ENCODE results near the gene GNG7. TPM values are rescaled to one million over a fixed set of nuclear protein-coding genes. Genes with fewer than 3 reads are reported as not detected.

Gene GNG7
- total RNA-seq, 1 experiment from 2014 or later, result 0.87 TPM

- intact Hi-C loops (cut with micrococcal nuclease; ENCODE audit: unreplicated experiment), result no loop called here
- CTCF ChIA-PET, result no interaction called here
- no peaks in the 10 kb centered on the region for H3K27me3 Mint-ChIP-seq (ENCODE audit: unreplicated experiment)
- no peak overlapping the region for H3K4me3 Mint-ChIP-seq (ENCODE audit: low read depth, unreplicated experiment)
- no peak overlapping the region for H3K27ac Mint-ChIP-seq (ENCODE audit: unreplicated experiment)
- DNase-seq, result no peak
- H3K36me3 Mint-ChIP-seq (ENCODE audit: insufficient read depth, unreplicated experiment), result peaks cover 6% of the 10 kb centered on the region
- H3K4me1 Mint-ChIP-seq (ENCODE audit: low read depth, unreplicated experiment), result peaks cover 13% of the 10 kb centered on the region
- BruUV-seq (replicated peaks), result no TSS peak
- H3K9me3 Mint-ChIP-seq (ENCODE audit: low read depth, unreplicated experiment), result peaks cover 5% of the 10 kb centered on the region
- no peak for TF ChIP-seq CTCF (IDR thresholded peaks at IDR 0.05; ENCODE audit: unreplicated experiment)
Measured at GRCh38 chr19:2488405-2488941, 214.0 kb downstream of the GNG7 start.

GRCh38 chr19:2487842-2488241 lies 214.7 kb downstream of the GNG7 start:
- H3K27ac Mint-ChIP-seq (ENCODE audit: unreplicated experiment), result no peak overlapping the region
- CTCF ChIA-PET, result no interaction called here
- no peak for TF ChIP-seq CTCF (IDR thresholded peaks at IDR 0.05; ENCODE audit: unreplicated experiment)

GRCh38 chr19:2487090-2487489 lies 215.4 kb downstream of the GNG7 start:
- H3K9me3 Mint-ChIP-seq (ENCODE audit: low read depth, unreplicated experiment), result peaks cover 5% of the 10 kb centered on the region
- intact Hi-C loops (cut with micrococcal nuclease; ENCODE audit: unreplicated experiment), result no loop called here
- BruUV-seq (replicated peaks), result no TSS peak
- no peak overlapping the region for H3K27ac Mint-ChIP-seq (ENCODE audit: unreplicated experiment)
- peaks cover 6% of the 10 kb centered on the region for H3K36me3 Mint-ChIP-seq (ENCODE audit: insufficient read depth, unreplicated experiment)
- no peak for DNase-seq
- TF ChIP-seq CTCF (IDR thresholded peaks at IDR 0.05; ENCODE audit: unreplicated experiment), result no peak
- no peak overlapping the region for H3K4me3 Mint-ChIP-seq (ENCODE audit: low read depth, unreplicated experiment)
- H3K27me3 Mint-ChIP-seq (ENCODE audit: unreplicated experiment), result no peaks in the 10 kb centered on the region
- CTCF ChIA-PET, result no interaction called here
- peaks cover 13% of the 10 kb centered on the region for H3K4me1 Mint-ChIP-seq (ENCODE audit: low read depth, unreplicated experiment)

More at GRCh38 chr19:2487842-2488241, 214.7 kb downstream of the GNG7 start:
- Mint-ChIP-seq H3K27me3 (ENCODE audit: unreplicated experiment) (no peaks in the 10 kb centered on the region), H3K36me3 (ENCODE audit: insufficient read depth, unreplicated experiment) (peaks cover 6% of the 10 kb centered on the region), H3K4me1 (ENCODE audit: low read depth, unreplicated experiment) (peaks cover 13% of the 10 kb centered on the region), H3K4me3 (ENCODE audit: low read depth, unreplicated experiment) (no peak overlapping the region), H3K9me3 (ENCODE audit: low read depth, unreplicated experiment) (peaks cover 5% of the 10 kb centered on the region)
- no TSS peak for BruUV-seq (replicated peaks)
- DNase-seq, result no peak
- intact Hi-C loops (cut with micrococcal nuclease; ENCODE audit: unreplicated experiment), result no loop called here

GRCh38 chr19:2485428-2485827 lies 217.1 kb downstream of the GNG7 start:
- BruUV-seq (replicated peaks), result no TSS peak
- Mint-ChIP-seq H3K27ac (ENCODE audit: unreplicated experiment) (no peak overlapping the region), H3K27me3 (ENCODE audit: unreplicated experiment) (no peaks in the 10 kb centered on the region), H3K4me1 (ENCODE audit: low read depth, unreplicated experiment) (no peaks in the 10 kb centered on the region), H3K4me3 (ENCODE audit: low read depth, unreplicated experiment) (no peak overlapping the region), H3K9me3 (ENCODE audit: low read depth, unreplicated experiment) (peaks cover 5% of the 10 kb centered on the region), H3K36me3 (ENCODE audit: insufficient read depth, unreplicated experiment) (no peaks in the 10 kb centered on the region)
- no peak for DNase-seq
- intact Hi-C loops (cut with micrococcal nuclease; ENCODE audit: unreplicated experiment), result no loop called here
- CTCF ChIA-PET, result no interaction called here
- no peak for TF ChIP-seq CTCF (IDR thresholded peaks at IDR 0.05; ENCODE audit: unreplicated experiment)

All from Calu3 (cell line).